Keratinocyte (primary cell): ENCODE measurements around the gene AOPEP. TPM values are rescaled to one million over a fixed set of nuclear protein-coding genes. Genes with fewer than 3 reads are reported as not detected.

Source experiments
- DNase-seq: peaks from one replicate; pipeline ENCODE4 v3.0.0-alpha.2; 2011; ENCODE audit warnings: low read depth, missing footprints, low spot score
- FAIRE-seq: peaks from 2 replicates; lab custom pipeline; 2011; peaks lifted over from hg19 to GRCh38; lab: Jason Lieb, UNC
- H2AFZ ChIP-seq: 2 replicates; pipeline ENCODE4 v1.6.0; 2012; ENCODE audit warnings: low read length, control low read depth, inconsistent platforms; ENCODE audit not compliant: control insufficient read depth
- H3K27ac ChIP-seq: 2 replicates; pipeline ENCODE4 v1.5.1; 2011; ENCODE audit warnings: low read length; ENCODE audit not compliant: control insufficient read depth, insufficient read depth
- H3K27me3 ChIP-seq: 3 replicates; pipeline ENCODE4 v1.6.0; 2011; ENCODE audit warnings: low read length; ENCODE audit not compliant: control insufficient read depth, insufficient read depth; ENCODE audit errors: extremely low read depth
- H3K36me3 ChIP-seq, 2 experiments: 2 replicates in 1 of 2; 3 replicates in 1 of 2; pipeline ENCODE4 v1.5.1; 2011; ENCODE audit warnings: low read length in 2 of 2, mild to moderate bottlenecking in 1 of 2; ENCODE audit not compliant: control insufficient read depth in 2 of 2, insufficient read depth in 2 of 2; ENCODE audit errors: extremely low read depth in 1 of 2
- H3K4me1 ChIP-seq: 3 replicates; pipeline ENCODE4 v1.5.1; 2011; ENCODE audit warnings: low read length; ENCODE audit not compliant: control insufficient read depth, insufficient read depth; ENCODE audit errors: extremely low read depth
- H3K4me2 ChIP-seq: 3 replicates; pipeline ENCODE4 v1.6.0; 2011; ENCODE audit warnings: low read depth, low read length; ENCODE audit not compliant: control insufficient read depth, insufficient read depth; ENCODE audit errors: extremely low read depth
- H3K4me3 ChIP-seq, 3 experiments: fragments of 200-600 bp in 1 of 3; sonication (generic) in 1 of 3; 2 replicates in 2 of 3; 3 replicates in 1 of 3; pipeline ENCODE4 v1.5.1; 2011 to 2016; ENCODE audit warnings: low read length in 3 of 3, mild to moderate bottlenecking in 3 of 3, control low read depth in 2 of 3, inconsistent platforms in 1 of 3, low read depth in 1 of 3, mixed read lengths in 1 of 3, mixed run types in 1 of 3, moderate library complexity in 1 of 3; ENCODE audit not compliant: control insufficient read depth in 2 of 3, insufficient read depth in 2 of 3; ENCODE audit errors: extremely low read depth in 1 of 3
- H3K79me2 ChIP-seq: 2 replicates; pipeline ENCODE4 v1.6.0; 2012; ENCODE audit warnings: low read length; ENCODE audit not compliant: control insufficient read depth, insufficient read depth
- H3K9ac ChIP-seq: 3 replicates; pipeline ENCODE4 v1.6.0; 2011; ENCODE audit warnings: low read length; ENCODE audit not compliant: control insufficient read depth, insufficient read depth; ENCODE audit errors: extremely low read depth
- H3K9me1 ChIP-seq: 3 replicates; pipeline ENCODE4 v1.6.0; 2011; ENCODE audit warnings: low read length; ENCODE audit not compliant: control insufficient read depth, insufficient read depth; ENCODE audit errors: extremely low read depth
- H3K9me3 ChIP-seq: 2 replicates; pipeline ENCODE4 v1.5.1; 2012; ENCODE audit warnings: low read depth, low read length; ENCODE audit not compliant: control insufficient read depth
- H4K20me1 ChIP-seq: 3 replicates; pipeline ENCODE4 v1.6.0; 2011; ENCODE audit warnings: low read length; ENCODE audit not compliant: control insufficient read depth, insufficient read depth; ENCODE audit errors: extremely low read depth
- CTCF ChIP-seq, 3 experiments: IDR thresholded peaks in 1 of 3; conservative IDR thresholded peaks in 1 of 3; optimal IDR thresholded peaks in 1 of 3; 2 replicates in 2 of 3; 3 replicates in 1 of 3; pipeline versions ENCODE3 to v1.5.1; 2011; ENCODE audit warnings: low read length in 3 of 3, mild to moderate bottlenecking in 3 of 3, moderate library complexity in 2 of 3, control low read depth in 1 of 3, inconsistent platforms in 1 of 3; ENCODE audit not compliant: insufficient read depth in 2 of 3; ENCODE audit errors: extremely low read depth in 1 of 3
- EZH2 ChIP-seq: IDR thresholded peaks from one replicate; pipeline ENCODE4 v1.6.1; 2012; ENCODE audit warnings: inconsistent platforms, mild to moderate bottlenecking, low read length, moderate library complexity
- dilution Hi-C: fragments of 300-500 bp; cut with MboI; formaldehyde crosslinking; loops from one replicate; pipeline ENCODE4 v1.7.0; 2020; ENCODE audit warnings: low sequenced_read_pairs; ENCODE audit not compliant: extremely low pct_ligation_motif_present
- polyA plus RNA-seq, 5 experiments: library from polyadenylated mRNA; depleted of rRNA in 3 of 5; stranded (reverse) in 3 of 5; stranded (forward) in 1 of 5; unstranded in 1 of 5; fragments of >200 nt; gene quantifications; 1 replicate in 1 of 5; 2 replicates in 3 of 5; 3 replicates in 1 of 5; pipeline versions ENCODE4 v1.2.1 to v1.2.3, GENCODE V29; 2011 to 2012; ENCODE audit warnings: missing spikeins in 2 of 5, low read depth in 1 of 5, low replicate concordance in 1 of 5

Gene AOPEP
- polyA plus RNA-seq, 1 donor (not counting 4 experiments of a cell fraction or from before 2014, with no cell fraction given), result 27.0 TPM

- H3K36me3 ChIP-seq, result peaks cover 21 to 33% of the 10 kb centered on the region in 2 experiments
- no peaks in the 10 kb centered on the region for H3K79me2 ChIP-seq
- peaks cover 4% of the 10 kb centered on the region for H3K9me1 ChIP-seq
- no peak overlapping the region for H2AFZ ChIP-seq
- H3K9ac ChIP-seq, result no peak overlapping the region
- dilution Hi-C loops, result no loop called here
- no peak overlapping the region for H3K4me3 ChIP-seq
- no peaks in the 10 kb centered on the region for H3K9me3 ChIP-seq
- H3K27ac ChIP-seq, result no peak overlapping the region
- no peak overlapping the region for H3K4me2 ChIP-seq
- no peak for TF ChIP-seq CTCF (optimal IDR thresholded peaks at IDR 0.05 in 1 of 3, IDR thresholded peaks at IDR 0.05 in 1 of 3, conservative IDR thresholded peaks at IDR 0.05 in 1 of 3; ENCODE audit: extremely low read depth in 1 of 3, insufficient read depth in 2 of 3, low read length in 3 of 3)
- no peak for TF ChIP-seq EZH2
- peaks cover 23% of the 10 kb centered on the region for H3K4me1 ChIP-seq
- no peak for DNase-seq
- no peaks in the 10 kb centered on the region for H4K20me1 ChIP-seq
- FAIRE-seq, result no peak
- H3K27me3 ChIP-seq, result no peaks in the 10 kb centered on the region
These were observed 362.1 kb downstream of the AOPEP start for GRCh38 chr9:95088421-95089161.

- TF ChIP-seq CTCF (optimal IDR thresholded peaks at IDR 0.05 in 1 of 3, IDR thresholded peaks at IDR 0.05 in 1 of 3, conservative IDR thresholded peaks at IDR 0.05 in 1 of 3; ENCODE audit: extremely low read depth in 1 of 3, insufficient read depth in 2 of 3, low read length in 3 of 3) (no peak), EZH2 (no peak)
- Histone ChIP-seq H3K9me1 (peaks cover 4% of the 10 kb centered on the region), H3K9ac (no peak overlapping the region), H4K20me1 (no peaks in the 10 kb centered on the region), H3K27me3 (no peaks in the 10 kb centered on the region), H2AFZ (no peak overlapping the region), H3K4me2 (no peak overlapping the region), H3K4me3 (no peak overlapping the region), H3K79me2 (no peaks in the 10 kb centered on the region), H3K4me1 (peaks cover 23% of the 10 kb centered on the region), H3K9me3 (no peaks in the 10 kb centered on the region), H3K27ac (no peak overlapping the region), H3K36me3 (peaks cover 17 to 36% of the 10 kb centered on the region in 2 experiments)
- no peak for DNase-seq
- dilution Hi-C loops, result no loop called here
- FAIRE-seq, result no peak
These were observed 362.9 kb downstream of the AOPEP start for GRCh38 chr9:95089257-95090022.
